Mucosa of descending colon (tissue), 3 donors: Measurements from ENCODE around the gene DES. TPM values are rescaled to one million over a fixed set of nuclear protein-coding genes. Genes with fewer than 3 reads are reported as not detected.

ENCODE experiments used
- ATAC-seq: fragments of 200-7000 bp; cut with Tn5 transposase; one replicate; pipeline ENCODE4 v1.9.1; 2020; ENCODE audit warnings: mild to moderate bottlenecking, moderate library complexity
- DNase-seq, 3 donors: peaks; one replicate each; pipeline ENCODE4 v3.0.0-alpha.2; 2020
- H3K36me3 ChIP-seq: fragments of 200-600 bp; one replicate; pipeline ENCODE4 v1.8.0; 2021; ENCODE audit warnings: low read depth, mild to moderate bottlenecking
- H3K4me1 ChIP-seq: fragments of 200-600 bp; one replicate; pipeline ENCODE4 v1.8.0; 2021; ENCODE audit warnings: low read depth, mild to moderate bottlenecking
- H3K4me3 ChIP-seq: fragments of 200-600 bp; one replicate; pipeline ENCODE4 v1.8.0; 2021; ENCODE audit warnings: mild to moderate bottlenecking
- H3K9me3 ChIP-seq: fragments of 200-600 bp; one replicate; pipeline ENCODE4 v1.8.0; 2021; ENCODE audit warnings: mild to moderate bottlenecking
- CTCF ChIP-seq: fragments of 200-600 bp; IDR thresholded peaks from one replicate; pipeline ENCODE4 v1.8.0; 2022; ENCODE audit warnings: antibody characterized with exemption, mild to moderate bottlenecking
- intact Hi-C, 2 donors: fragments of 100-400 bp; cut with DNase I in 1 of 2; cut with micrococcal nuclease in 1 of 2; formaldehyde crosslinking; loops; one replicate each; pipeline versions ENCODE4 v1.11.0 to v1.11.1; 2022; cut with DNase I, micrococcal nuclease
- total RNA-seq, 3 donors: library from RNA; stranded (reverse); fragmentation: NEBNext Ultra II Directional in 2 of 3; extraction: Animal tissue kit (Norgen Biotek cat#: 25700) in 2 of 3; gene quantifications; one replicate each; pipeline versions ENCODE4 v1.2.1 to v1.2.4, GENCODE V29; 2021 to 2023
- donor health status: DM: no; HTN: no; CAD: no; lungs with moderate emphysema.
- donor health status: DM: no; HTN: no; CAD: no.
- donor health status: DM: no; HTN: yes; CAD: no.

DES gene
- total RNA-seq, 3 donors from 2014 or later: 65.4 to 4,715 (median 359) TPM

DNA sequence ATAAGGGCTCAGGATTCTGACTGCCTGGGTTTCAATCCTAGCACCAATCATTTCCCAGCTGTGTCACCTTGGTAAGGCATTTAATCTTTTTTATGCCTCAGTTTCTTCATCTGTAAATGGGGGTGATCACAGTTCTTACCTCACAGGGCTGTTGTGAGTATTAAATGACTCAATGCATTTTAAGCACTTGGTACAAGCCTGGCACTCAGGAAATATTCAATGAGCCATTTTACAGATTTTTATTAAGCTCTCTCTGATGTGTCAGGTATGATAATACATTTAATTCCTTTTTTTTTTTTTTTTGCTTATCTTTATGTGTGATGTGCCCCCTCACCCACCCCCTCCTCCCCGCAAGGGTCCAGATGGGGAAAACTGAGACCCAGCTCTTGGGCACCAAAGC is 28.5 kb downstream of the DES start:
- intact Hi-C loops: no loop called here
- H3K9me3 ChIP-seq: no peaks in the 10 kb centered on the region
- H3K4me1 ChIP-seq: peaks cover 4% of the 10 kb centered on the region
- H3K36me3 ChIP-seq: no peaks in the 10 kb centered on the region
- no peak for TF ChIP-seq CTCF
- no peak for ATAC-seq
- no peak overlapping the region for H3K4me3 ChIP-seq
- DNase-seq: no peak

DNA sequence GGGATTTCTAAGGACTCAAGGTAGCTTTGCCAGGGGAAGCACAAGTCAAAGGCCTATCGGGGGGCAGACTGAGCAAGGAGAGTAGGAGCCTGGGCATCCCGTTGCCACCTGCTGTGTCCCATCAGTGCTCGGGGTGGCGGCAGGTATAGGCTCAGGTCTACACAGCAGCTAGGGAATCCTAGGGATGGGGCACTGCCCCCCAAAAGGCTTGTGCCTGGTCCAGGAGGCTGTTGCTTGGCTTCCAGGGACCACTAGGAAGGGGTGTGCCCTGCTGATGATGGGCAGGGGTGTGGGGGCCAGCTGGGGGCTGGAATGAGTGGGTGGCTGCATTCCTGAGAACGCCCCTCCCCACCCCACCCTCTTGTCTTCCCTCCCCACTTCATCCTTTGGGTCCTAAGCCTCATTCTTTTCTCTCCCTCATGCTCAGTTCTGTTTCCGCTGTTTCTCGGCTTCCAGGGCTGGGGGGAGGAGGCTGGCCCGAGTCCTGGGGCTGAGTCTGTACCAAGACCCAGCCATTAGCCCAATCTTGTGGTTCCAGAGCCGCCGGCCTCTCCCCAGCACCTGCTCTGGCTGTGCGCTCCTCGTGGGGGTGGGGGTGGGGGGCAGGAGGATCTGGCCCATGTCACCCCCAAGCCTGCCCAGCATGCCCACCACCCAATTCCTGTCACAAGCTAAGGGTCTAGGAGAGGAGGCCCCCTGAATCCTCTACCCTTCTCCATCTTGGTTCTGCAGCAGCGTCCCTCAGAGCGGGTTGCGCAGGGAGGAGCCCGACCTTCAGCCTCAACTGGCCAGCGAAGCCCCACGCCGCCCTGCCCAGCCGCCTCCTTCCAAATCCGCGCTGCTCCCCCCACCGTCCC is 29.3 kb downstream of the DES start:
- no peaks in the 10 kb centered on the region for H3K36me3 ChIP-seq
- no peaks in the 10 kb centered on the region for H3K4me1 ChIP-seq
- DNase-seq (no peak), ATAC-seq (no peak)
- no peaks in the 10 kb centered on the region for H3K9me3 ChIP-seq
- no peak for TF ChIP-seq CTCF
- intact Hi-C loops: no loop called here
- no peak overlapping the region for H3K4me3 ChIP-seq

- Histone ChIP-seq H3K4me3 (no peak overlapping the region), H3K36me3 (no peaks in the 10 kb centered on the region), H3K4me1 (no peaks in the 10 kb centered on the region), H3K9me3 (no peaks in the 10 kb centered on the region)
- TF ChIP-seq CTCF: no peak
- ATAC-seq (no peak), DNase-seq (no peak)
- intact Hi-C loops: no loop called here
Observed at GRCh38 chr2:219448099-219448775, 30.1 kb downstream of the DES start.

DNA sequence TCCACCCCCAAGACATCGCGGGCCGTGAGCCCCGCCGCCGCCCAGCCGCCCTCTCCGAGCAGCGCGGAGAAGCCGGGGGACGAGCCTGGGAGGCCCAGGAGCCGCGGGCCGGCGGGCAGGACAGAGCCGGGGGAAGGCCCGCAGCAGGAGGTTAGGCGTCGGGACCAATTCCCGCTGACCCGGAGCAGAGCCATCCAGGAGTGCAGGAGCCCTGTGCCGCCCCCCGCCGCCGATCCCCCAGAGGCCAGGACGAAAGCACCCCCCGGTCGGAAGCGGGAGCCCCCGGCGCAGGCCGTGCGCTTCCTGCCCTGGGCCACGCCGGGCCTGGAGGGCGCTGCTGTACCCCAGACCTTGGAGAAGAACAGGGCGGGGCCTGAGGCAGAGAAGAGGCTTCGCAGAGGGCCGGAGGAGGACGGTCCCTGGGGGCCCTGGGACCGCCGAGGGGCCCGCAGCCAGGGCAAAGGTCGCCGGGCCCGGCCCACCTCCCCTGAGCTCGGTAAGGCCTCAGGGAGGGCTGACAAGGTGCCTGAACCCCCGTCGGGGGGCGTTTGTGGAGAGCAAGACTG is 30.7 kb downstream of the DES start:
- H3K36me3 ChIP-seq: no peaks in the 10 kb centered on the region
- ATAC-seq: no peak
- no peak overlapping the region for H3K4me3 ChIP-seq
- DNase-seq: no peak
- H3K4me1 ChIP-seq: no peaks in the 10 kb centered on the region
- no peaks in the 10 kb centered on the region for H3K9me3 ChIP-seq
- no peak for TF ChIP-seq CTCF
- intact Hi-C loops: no loop called here

GRCh38 chr2:219449609-219450008 is 31.4 kb downstream of the DES start:
- no peaks in the 10 kb centered on the region for H3K9me3 ChIP-seq
- H3K36me3 ChIP-seq: no peaks in the 10 kb centered on the region
- no peak overlapping the region for H3K4me3 ChIP-seq
- no peaks in the 10 kb centered on the region for H3K4me1 ChIP-seq
- intact Hi-C loops: loop anchor here in 1 of 2 donors (5.0 kb wide), 1 partner anchor 32 kb away; the partner anchor contains the start of gene DES
- ATAC-seq (no peak), DNase-seq (no peak)
- no peak for TF ChIP-seq CTCF
